Thyroid gland (tissue), 4 donors: ENCODE measurements around the gene SLMAP.

Experiments
- CTCF ChIP-seq, 6 experiments: fragments of 200-600 bp in 3 of 6; fragments of 450-650 bp in 3 of 6; sonication (generic) in 3 of 6; IDR thresholded peaks; one replicate each; pipeline ENCODE4 v1.5.1; 2016 to 2019; ENCODE audit warnings: antibody characterized with exemption in 6 of 6, mild to moderate bottlenecking in 2 of 6, inconsistent platforms in 1 of 6, moderate library complexity in 1 of 6
- POLR2A ChIP-seq, 2 donors: fragments of 450-650 bp; IDR thresholded peaks; one replicate each; pipeline ENCODE4 v1.6.1; 2017; ENCODE audit warnings: antibody characterized with exemption in 2 of 2, mild to moderate bottlenecking in 2 of 2, moderate library complexity in 1 of 2

- TF ChIP-seq CTCF (IDR thresholded peaks at IDR 0.05): no peak
- no peak for TF ChIP-seq POLR2A (IDR thresholded peaks at IDR 0.05)
Observed at GRCh38 chr3:57927166-57927565, 171.1 kb downstream of the SLMAP start.
